ENCODE measurements around the gene PICALM.

DNA sequence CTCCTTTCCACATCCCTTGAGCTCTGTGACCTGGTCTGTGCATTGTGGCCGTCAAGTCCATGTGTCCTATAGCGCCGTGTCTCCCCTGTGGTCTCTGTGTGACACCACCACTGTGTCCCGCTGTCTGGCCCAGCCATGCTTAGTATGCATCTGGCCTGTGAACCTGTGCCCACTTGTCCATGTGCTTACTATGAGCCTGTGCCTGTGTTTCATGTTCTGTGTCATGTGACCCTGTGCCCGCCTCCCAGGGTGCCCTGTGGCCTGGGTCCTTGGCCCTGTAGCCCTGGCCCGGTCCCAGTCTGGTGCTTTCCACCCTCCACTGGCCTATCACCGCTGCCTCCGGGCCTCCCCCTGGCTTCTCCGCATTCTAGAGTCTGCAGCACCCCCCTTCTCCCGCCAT lies 133.1 kb downstream of the PICALM start:
- TF ChIP-seq, protein P1, sequence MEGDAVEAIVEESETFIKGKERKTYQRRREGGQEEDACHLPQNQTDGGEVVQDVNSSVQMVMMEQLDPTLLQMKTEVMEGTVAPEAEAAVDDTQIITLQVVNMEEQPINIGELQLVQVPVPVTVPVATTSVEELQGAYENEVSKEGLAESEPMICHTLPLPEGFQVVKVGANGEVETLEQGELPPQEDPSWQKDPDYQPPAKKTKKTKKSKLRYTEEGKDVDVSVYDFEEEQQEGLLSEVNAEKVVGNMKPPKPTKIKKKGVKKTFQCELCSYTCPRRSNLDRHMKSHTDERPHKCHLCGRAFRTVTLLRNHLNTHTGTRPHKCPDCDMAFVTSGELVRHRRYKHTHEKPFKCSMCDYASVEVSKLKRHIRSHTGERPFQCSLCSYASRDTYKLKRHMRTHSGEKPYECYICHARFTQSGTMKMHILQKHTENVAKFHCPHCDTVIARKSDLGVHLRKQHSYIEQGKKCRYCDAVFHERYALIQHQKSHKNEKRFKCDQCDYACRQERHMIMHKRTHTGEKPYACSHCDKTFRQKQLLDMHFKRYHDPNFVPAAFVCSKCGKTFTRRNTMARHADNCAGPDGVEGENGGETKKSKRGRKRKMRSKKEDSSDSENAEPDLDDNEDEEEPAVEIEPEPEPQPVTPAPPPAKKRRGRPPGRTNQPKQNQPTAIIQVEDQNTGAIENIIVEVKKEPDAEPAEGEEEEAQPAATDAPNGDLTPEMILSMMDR (IDR thresholded peaks at IDR 0.05): no peak
- no peak for TF ChIP-seq EZH2 (IDR thresholded peaks at IDR 0.05)
- TF ChIP-seq EZH2phosphoT487 (IDR thresholded peaks at IDR 0.05): no peak

Data from neural progenitor cell (in vitro differentiated cells).